Astrocyte of the spinal cord (primary cell): ENCODE measurements around the gene ARID4B.

Experiments used
- DNase-seq: peaks from one replicate; pipeline ENCODE4 v3.0.0; 2011; ENCODE audit warnings: low read depth, low spot score
- H3K4me3 ChIP-seq: 2 replicates; pipeline ENCODE4 v1.5.1; 2011; ENCODE audit warnings: low read depth, mild to moderate bottlenecking, low read length, moderate library complexity
- in situ Hi-C: cut with HindIII; loops from 2 replicates; pipeline ENCODE4 v1.10.0; 2017; ENCODE audit warnings: low sequenced_read_pairs
- TF ChIP-seq, protein P1 (sequence below): IDR thresholded peaks from 2 replicates; pipeline ENCODE4 v1.5.1; 2012; ENCODE audit warnings: low read depth, mild to moderate bottlenecking, low read length, inconsistent platforms

The ARID4B gene

DNA sequence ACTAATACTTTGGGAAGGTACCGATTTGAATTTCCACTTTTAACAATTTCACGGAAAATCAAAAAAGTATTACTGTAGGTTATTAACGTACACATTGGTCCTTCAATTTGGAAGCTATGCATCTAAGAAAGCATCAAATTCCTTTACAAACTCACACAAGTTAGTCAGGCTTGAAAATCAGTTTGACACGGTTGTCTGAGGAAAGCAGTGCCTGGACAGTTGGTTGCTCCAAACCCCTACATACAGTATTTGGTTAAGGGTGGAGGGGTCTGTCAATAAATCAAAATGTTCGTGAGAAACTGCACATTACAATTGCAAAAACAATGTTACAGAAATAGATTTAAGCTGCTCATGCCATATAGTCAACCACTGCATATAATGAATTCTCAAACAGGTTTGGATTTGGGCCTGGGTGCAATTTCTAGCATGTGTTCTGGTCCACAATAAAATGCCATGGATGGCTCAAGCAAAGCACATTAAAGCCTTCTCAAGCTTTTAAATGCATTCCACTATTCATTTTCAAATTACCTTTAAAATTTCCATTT is 147.0 kb downstream of the ARID4B start:
- in situ Hi-C loops: no loop called here
- DNase-seq: no peak
- TF ChIP-seq, protein P1, sequence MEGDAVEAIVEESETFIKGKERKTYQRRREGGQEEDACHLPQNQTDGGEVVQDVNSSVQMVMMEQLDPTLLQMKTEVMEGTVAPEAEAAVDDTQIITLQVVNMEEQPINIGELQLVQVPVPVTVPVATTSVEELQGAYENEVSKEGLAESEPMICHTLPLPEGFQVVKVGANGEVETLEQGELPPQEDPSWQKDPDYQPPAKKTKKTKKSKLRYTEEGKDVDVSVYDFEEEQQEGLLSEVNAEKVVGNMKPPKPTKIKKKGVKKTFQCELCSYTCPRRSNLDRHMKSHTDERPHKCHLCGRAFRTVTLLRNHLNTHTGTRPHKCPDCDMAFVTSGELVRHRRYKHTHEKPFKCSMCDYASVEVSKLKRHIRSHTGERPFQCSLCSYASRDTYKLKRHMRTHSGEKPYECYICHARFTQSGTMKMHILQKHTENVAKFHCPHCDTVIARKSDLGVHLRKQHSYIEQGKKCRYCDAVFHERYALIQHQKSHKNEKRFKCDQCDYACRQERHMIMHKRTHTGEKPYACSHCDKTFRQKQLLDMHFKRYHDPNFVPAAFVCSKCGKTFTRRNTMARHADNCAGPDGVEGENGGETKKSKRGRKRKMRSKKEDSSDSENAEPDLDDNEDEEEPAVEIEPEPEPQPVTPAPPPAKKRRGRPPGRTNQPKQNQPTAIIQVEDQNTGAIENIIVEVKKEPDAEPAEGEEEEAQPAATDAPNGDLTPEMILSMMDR: no peak
- H3K4me3 ChIP-seq: no peak overlapping the region

DNA sequence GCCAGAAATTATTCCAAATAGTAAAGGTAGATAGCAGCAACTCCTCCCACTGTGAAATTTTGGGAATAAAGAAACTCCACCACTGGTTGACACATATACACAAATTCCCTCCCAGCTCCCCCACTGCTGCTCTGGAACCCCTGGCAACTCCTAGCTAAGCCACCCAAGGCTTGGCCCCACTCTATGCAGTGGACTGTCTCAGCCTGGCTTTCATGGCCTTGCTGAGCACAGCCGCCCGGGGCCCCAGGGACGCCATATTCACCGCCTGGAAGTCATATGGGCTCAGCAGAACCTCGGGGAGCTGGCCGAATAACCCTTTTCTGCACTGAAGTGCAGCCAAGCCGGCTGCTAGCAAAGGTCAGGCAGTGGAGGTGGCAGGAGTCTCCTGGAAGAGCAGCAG is 151.5 kb downstream of the ARID4B start:
- no peak for DNase-seq
- no peak overlapping the region for H3K4me3 ChIP-seq
- TF ChIP-seq, protein P1: no peak
- in situ Hi-C loops: no loop called here

DNA sequence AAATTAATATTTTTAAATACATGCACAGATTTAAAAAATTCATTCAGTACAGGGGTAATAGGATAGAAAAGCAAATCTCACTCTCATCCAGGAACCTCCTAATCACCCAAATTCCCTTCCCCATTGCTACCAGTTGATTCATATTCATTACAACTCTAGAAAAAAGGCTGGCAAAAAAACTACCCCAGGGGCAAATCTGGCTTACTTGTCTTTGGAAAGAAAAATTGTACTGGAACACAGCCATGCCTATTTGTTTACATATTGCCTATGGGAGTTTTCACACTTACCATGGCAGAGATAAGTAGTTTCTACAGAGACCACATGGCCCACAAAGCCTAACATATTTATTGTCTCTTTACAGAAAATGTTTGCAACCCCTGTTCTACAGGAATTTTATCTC is 158.0 kb downstream of the ARID4B start:
- TF ChIP-seq, protein P1: no peak

DNA sequence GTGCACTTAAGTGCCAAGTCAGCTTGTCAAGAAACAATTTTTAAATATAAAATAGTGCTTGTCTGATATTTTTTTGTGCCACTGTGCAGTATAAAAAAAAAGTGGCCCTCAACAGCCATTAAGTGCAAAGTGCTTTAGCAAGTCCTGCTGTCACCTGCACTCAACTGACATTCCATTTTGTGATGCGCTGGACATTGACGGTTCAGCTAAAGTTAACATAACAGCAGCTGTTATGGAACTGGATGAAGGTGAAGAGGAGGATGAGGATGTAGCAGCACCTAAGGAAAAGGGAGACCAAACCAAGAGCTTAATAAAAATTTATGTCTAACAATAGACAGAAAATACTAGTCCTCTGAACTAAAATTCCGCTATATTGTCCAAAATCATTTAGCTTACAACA is 159.6 kb downstream of the ARID4B start:
- in situ Hi-C loops: no loop called here

More for the DNA sequence above, 158.0 kb downstream of the ARID4B start:
- DNase-seq: no peak
- in situ Hi-C loops: no loop called here
- H3K4me3 ChIP-seq: no peak overlapping the region

DNA sequence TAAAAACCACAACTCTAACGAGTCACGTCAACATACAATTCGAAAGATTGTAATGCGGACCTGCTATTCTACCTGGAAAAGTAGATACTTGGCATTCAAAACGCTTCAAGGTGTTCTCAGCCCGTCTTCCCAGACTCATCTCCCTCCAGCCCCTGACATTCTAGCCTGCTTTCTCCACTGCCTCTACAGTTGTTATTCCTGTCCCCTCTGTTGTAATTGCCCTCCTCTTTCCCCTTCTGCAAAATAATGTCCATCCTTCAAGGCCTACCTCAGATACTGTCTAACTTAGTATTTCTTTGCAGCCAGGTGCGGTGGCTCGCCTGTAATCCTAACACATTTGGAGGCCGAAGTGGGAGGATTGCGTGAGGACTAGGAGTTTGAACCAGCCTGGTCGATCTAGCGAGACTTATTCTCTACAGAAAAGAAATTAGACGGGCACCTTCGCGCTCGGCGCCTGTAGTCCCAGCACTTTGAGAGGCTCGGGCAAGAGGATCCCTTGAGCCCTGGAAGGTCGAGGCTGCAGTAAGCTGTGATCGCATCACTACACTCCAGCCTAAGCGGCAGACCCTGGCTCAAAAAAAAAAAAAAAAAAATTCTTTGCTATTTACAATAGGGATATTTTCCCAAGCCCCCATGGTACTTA is 166.2 kb downstream of the ARID4B start:
- in situ Hi-C loops: no loop called here

More for the DNA sequence above, 159.6 kb downstream of the ARID4B start:
- TF ChIP-seq, protein P1: no peak
- H3K4me3 ChIP-seq: no peak overlapping the region
- no peak for DNase-seq

DNA sequence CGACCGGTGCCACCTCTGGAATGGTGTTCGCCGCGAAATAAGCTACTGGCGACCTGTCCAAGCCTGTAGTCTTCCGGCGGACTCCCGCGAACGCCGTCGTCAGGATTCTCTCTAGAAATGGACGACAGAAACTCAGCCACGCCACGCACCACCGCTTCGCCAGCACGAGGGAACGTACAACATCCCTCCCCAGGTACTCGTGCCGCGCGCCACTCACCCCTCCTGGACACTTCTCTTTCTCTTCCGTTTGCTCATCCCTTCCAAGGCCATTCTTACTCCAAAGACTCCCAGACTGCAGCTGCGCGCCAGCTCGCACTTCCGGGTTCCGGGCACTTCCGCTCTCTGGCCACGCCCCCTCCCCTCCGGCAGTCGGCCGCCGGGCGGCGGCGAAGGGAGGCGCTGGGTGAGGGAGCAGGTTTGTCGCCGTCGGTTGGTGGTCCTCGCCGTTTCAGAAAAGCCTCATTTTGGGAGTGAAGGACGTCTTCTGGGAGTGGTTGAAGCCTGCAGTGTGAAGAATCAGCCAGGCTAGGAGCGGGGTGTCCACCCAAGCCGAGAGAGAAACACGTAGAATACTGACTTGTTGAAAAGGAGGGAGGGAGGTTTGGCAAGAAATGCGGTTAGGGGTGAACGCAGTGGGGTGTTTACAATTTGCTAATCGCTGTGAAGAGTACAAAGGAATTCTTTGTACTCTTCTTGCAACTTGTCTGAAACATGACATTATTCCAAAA is 166.9 kb downstream of the ARID4B start, which contains the start of gene RBM34:
Gene RBM34, minus strand, starts transcription at position 294 of the 728 bp plus-strand sequence. Its CDS starts 24 bp downstream, at position 270.
- TF ChIP-seq, protein P1: peak; percentile 17
- DNase-seq: peak; percentile 93
- in situ Hi-C loops: no loop called here
- H3K4me3 ChIP-seq: peak within 1 kb of the TSS; percentile 94

More for the DNA sequence above, 166.2 kb downstream of the ARID4B start:
- DNase-seq: no peak
- TF ChIP-seq, protein P1: no peak
- peak overlapping the region; percentile 94 for H3K4me3 ChIP-seq
